IPS-18c (cell line): Measurements from ENCODE around the gene GALNT17.
"Not testable (repeated sequence)": the region's sequence is repeated elsewhere in the genome, so short reads cannot be mapped to it uniquely, and the experiment has no call there.

ENCODE experiments used
- H3K4me3 ChIP-seq: 2 replicates; pipeline ENCODE4 v1.7.0; 2013; ENCODE audit warnings: low read depth, mild to moderate bottlenecking, low read length, moderate library complexity; ENCODE audit not compliant: insufficient read depth
- H3K9me3 ChIP-seq: one replicate; pipeline ENCODE4 v1.6.1; 2013; ENCODE audit warnings: mild to moderate bottlenecking, low read length, moderate library complexity; ENCODE audit not compliant: control insufficient read depth, insufficient read depth

Gene GALNT17

GRCh38 chr7:71210220-71210619 is 78.3 kb downstream of the GALNT17 start:
- H3K9me3 ChIP-seq: no peaks in the 10 kb centered on the region
- H3K4me3 ChIP-seq: no peak overlapping the region

- H3K9me3 ChIP-seq, H3K4me3 ChIP-seq: not testable (repeated sequence)
Measured at GRCh38 chr7:71212433-71212832, 80.5 kb downstream of the GALNT17 start.

- no peaks in the 10 kb centered on the region for H3K9me3 ChIP-seq
- H3K4me3 ChIP-seq: no peak overlapping the region
Measured at GRCh38 chr7:71216211-71216610, 84.3 kb downstream of the GALNT17 start.

GRCh38 chr7:71220210-71220695 is 88.3 kb downstream of the GALNT17 start:
- H3K4me3 ChIP-seq: no peak overlapping the region

GRCh38 chr7:71221049-71221448 is 89.1 kb downstream of the GALNT17 start:
- Histone ChIP-seq H3K9me3 (peaks cover 2% of the 10 kb centered on the region), H3K4me3 (no peak overlapping the region)

More at GRCh38 chr7:71220210-71220695, 88.3 kb downstream of the GALNT17 start:
- H3K9me3 ChIP-seq: peaks cover 2% of the 10 kb centered on the region

- Histone ChIP-seq H3K4me3 (no peak overlapping the region), H3K9me3 (peaks cover 2% of the 10 kb centered on the region)
Measured at GRCh38 chr7:71221549-71221948, 89.6 kb downstream of the GALNT17 start.

- no peak overlapping the region for H3K4me3 ChIP-seq
- peaks cover 5% of the 10 kb centered on the region for H3K9me3 ChIP-seq
Measured at GRCh38 chr7:71227126-71227525, 95.2 kb downstream of the GALNT17 start.

GRCh38 chr7:71229148-71229547 is 97.2 kb downstream of the GALNT17 start:
- peaks cover 5% of the 10 kb centered on the region for H3K9me3 ChIP-seq

GRCh38 chr7:71229699-71230098 is 97.8 kb downstream of the GALNT17 start:
- H3K9me3 ChIP-seq: peaks cover 5% of the 10 kb centered on the region
- no peak overlapping the region for H3K4me3 ChIP-seq

More at GRCh38 chr7:71229148-71229547, 97.2 kb downstream of the GALNT17 start:
- H3K4me3 ChIP-seq: no peak overlapping the region

GRCh38 chr7:71235253-71235652 is 103.3 kb downstream of the GALNT17 start:
- H3K4me3 ChIP-seq: no peak overlapping the region
- no peaks in the 10 kb centered on the region for H3K9me3 ChIP-seq

- H3K9me3 ChIP-seq: no peaks in the 10 kb centered on the region
- H3K4me3 ChIP-seq: no peak overlapping the region
Measured at GRCh38 chr7:71236230-71237105, 104.5 kb downstream of the GALNT17 start.

GRCh38 chr7:71237945-71238344 is 106.0 kb downstream of the GALNT17 start:
- H3K4me3 ChIP-seq: no peak overlapping the region
- H3K9me3 ChIP-seq: no peaks in the 10 kb centered on the region

GRCh38 chr7:71238581-71239295 is 106.8 kb downstream of the GALNT17 start:
- H3K4me3 ChIP-seq: no peak overlapping the region
- H3K9me3 ChIP-seq: no peaks in the 10 kb centered on the region

GRCh38 chr7:71239586-71240268 is 107.8 kb downstream of the GALNT17 start:
- Histone ChIP-seq H3K9me3 (no peaks in the 10 kb centered on the region), H3K4me3 (no peak overlapping the region)

GRCh38 chr7:71243736-71244410 is 111.9 kb downstream of the GALNT17 start:
- H3K9me3 ChIP-seq: no peaks in the 10 kb centered on the region
- H3K4me3 ChIP-seq: no peak overlapping the region

- Histone ChIP-seq H3K4me3 (no peak overlapping the region), H3K9me3 (no peaks in the 10 kb centered on the region)
Measured at GRCh38 chr7:71245038-71245437, 113.1 kb downstream of the GALNT17 start.

- no peak overlapping the region for H3K4me3 ChIP-seq
Measured at GRCh38 chr7:71251706-71252105, 119.8 kb downstream of the GALNT17 start.

More at GRCh38 chr7:71251706-71252105, 119.8 kb downstream of the GALNT17 start:
- H3K9me3 ChIP-seq: peaks cover 2% of the 10 kb centered on the region
